Natural killer cell (primary cell): ENCODE measurements around the gene KLHL30. TPM values are rescaled to one million over a fixed set of nuclear protein-coding genes. Genes with fewer than 3 reads are reported as not detected.
A peak's percentile ranks its signal among the peaks of the same experiment; 100 is the strongest.

Experiments
- ATAC-seq, 3 donors: fragments of 150-1000 bp in 2 of 3; fragments of 200-7000 bp in 1 of 3; cut with Tn5 transposase; 1 replicate in 1 of 3; 2 replicates in 2 of 3; pipeline ENCODE4 v1.10.0; 2021; ENCODE audit warnings: mild to moderate bottlenecking in 2 of 3, moderate library complexity in 2 of 3
- DNase-seq, 2 donors: peaks; one replicate each; pipeline versions ENCODE4 v3.0.0 to v3.0.0-alpha.2; 2013 to 2021; ENCODE audit warnings: mixed read lengths in 1 of 2
- H3K27ac ChIP-seq: one replicate; pipeline ENCODE4 v1.5.1; 2013; ENCODE audit warnings: mild to moderate bottlenecking, low read length
- H3K27me3 ChIP-seq: one replicate; pipeline ENCODE4 v1.6.1; 2013; ENCODE audit warnings: low read length; ENCODE audit not compliant: control insufficient read depth, insufficient read depth
- H3K36me3 ChIP-seq: one replicate; pipeline ENCODE4 v1.6.1; 2013; ENCODE audit warnings: low read length; ENCODE audit not compliant: control insufficient read depth, insufficient read depth
- H3K4me1 ChIP-seq: one replicate; pipeline ENCODE4 v1.6.1; 2013; ENCODE audit warnings: low read length; ENCODE audit not compliant: control insufficient read depth, insufficient read depth
- H3K4me3 ChIP-seq: one replicate; pipeline ENCODE4 v1.5.1; 2013; ENCODE audit warnings: low read length
- H3K9me3 ChIP-seq: one replicate; pipeline ENCODE4 v1.6.1; 2013; ENCODE audit warnings: low read length; ENCODE audit not compliant: control insufficient read depth, insufficient read depth
- H3K27ac Mint-ChIP-seq, 2 donors: one replicate each; pipeline ENCODE4 v1.8.0; 2022; ENCODE audit warnings: mild to moderate bottlenecking in 2 of 2, mixed read lengths in 2 of 2, moderate library complexity in 1 of 2
- H3K27me3 Mint-ChIP-seq, 2 donors: one replicate each; pipeline ENCODE4 v1.8.0; 2022; ENCODE audit warnings: low read depth in 2 of 2, mixed read lengths in 2 of 2
- H3K36me3 Mint-ChIP-seq: one replicate; pipeline ENCODE4 v1.8.0; 2022; ENCODE audit warnings: mixed read lengths
- H3K4me1 Mint-ChIP-seq, 2 donors: one replicate each; pipeline ENCODE4 v1.8.0; 2022; ENCODE audit warnings: mixed read lengths in 2 of 2
- H3K4me3 Mint-ChIP-seq: one replicate; pipeline ENCODE4 v1.8.0; 2022; ENCODE audit warnings: mild to moderate bottlenecking, moderate library complexity, mixed read lengths
- H3K9me3 Mint-ChIP-seq, 2 donors: one replicate each; pipeline ENCODE4 v1.8.0; 2022; ENCODE audit warnings: mixed read lengths in 2 of 2
- CTCF ChIP-seq: fragments of 200-600 bp; IDR thresholded peaks from one replicate; pipeline ENCODE4 v1.8.0; 2022; ENCODE audit warnings: antibody characterized with exemption
- WGBS: methylation state at CpG from one replicate; pipeline ENCODE4 v1.1.7; 2013; ENCODE audit warnings: missing lambda C conversion rate; ENCODE audit not compliant: insufficient coverage; 5-methylcytosine and 5-hydroxymethylcytosine counted together
- intact Hi-C: fragments of 100-400 bp; cut with micrococcal nuclease; formaldehyde crosslinking; loops from one replicate; pipeline ENCODE4 v1.14.2; 2022
- total RNA-seq, 4 donors: library from RNA; stranded (reverse); fragments of 120-200 nt in 1 of 4; gene quantifications; one replicate each; pipeline versions ENCODE4 v1.2.3 to v1.2.4, GENCODE V29; 2013 to 2022

Gene KLHL30
- total RNA-seq, 3 donors from 2014 or later (not counting 1 experiment from before 2014, with no cell fraction given), result not detected

GRCh38 chr2:238102865-238103264, 35.6 kb upstream of the KLHL30 start:
- Mint-ChIP-seq H3K9me3 (no peaks in the 10 kb centered on the region), H3K27me3 (no peaks in the 10 kb centered on the region), H3K36me3 (no peaks in the 10 kb centered on the region), H3K4me1 (peaks cover 0 to 4% of the 10 kb centered on the region in 2 donors), H3K27ac (no peak overlapping the region), H3K4me3 (no peak overlapping the region)
- H3K36me3 ChIP-seq, result no peaks in the 10 kb centered on the region
- no peaks in the 10 kb centered on the region for H3K9me3 ChIP-seq
- no peak overlapping the region for H3K27ac ChIP-seq
- intact Hi-C loops, result no loop called here
- H3K4me1 ChIP-seq, result peaks cover 19% of the 10 kb centered on the region
- DNase-seq (peak in 1 of 2 donors; percentile 9), ATAC-seq (no peak)
- no peaks in the 10 kb centered on the region for H3K27me3 ChIP-seq
- no peak for TF ChIP-seq CTCF
- no peak overlapping the region for H3K4me3 ChIP-seq
- 87% methylated on average over 9 of the region's 10 CpGs for WGBS

GRCh38 chr2:238103465-238104225, 34.8 kb upstream of the KLHL30 start:
- Histone ChIP-seq H3K4me3 (no peak overlapping the region), H3K27ac (no peak overlapping the region), H3K27me3 (no peaks in the 10 kb centered on the region), H3K36me3 (no peaks in the 10 kb centered on the region), H3K4me1 (peaks cover 26% of the 10 kb centered on the region), H3K9me3 (no peaks in the 10 kb centered on the region)
- no peak for ATAC-seq
- TF ChIP-seq CTCF, result no peak
- Mint-ChIP-seq H3K36me3 (no peaks in the 10 kb centered on the region), H3K4me1 (peaks cover 0 to 4% of the 10 kb centered on the region in 2 donors), H3K27ac (no peak overlapping the region), H3K27me3 (no peaks in the 10 kb centered on the region), H3K4me3 (no peak overlapping the region), H3K9me3 (no peaks in the 10 kb centered on the region)
- intact Hi-C loops, result no loop called here
- DNase-seq, result peak in 1 of 2 donors; percentile 5
- 83% methylated on average over 18 of the region's 18 CpGs for WGBS

GRCh38 chr2:238104226-238104690, 34.2 kb upstream of the KLHL30 start:
- Mint-ChIP-seq H3K27ac (no peak overlapping the region), H3K36me3 (no peaks in the 10 kb centered on the region), H3K4me1 (peaks cover 0 to 9% of the 10 kb centered on the region in 2 donors), H3K9me3 (no peaks in the 10 kb centered on the region), H3K4me3 (no peak overlapping the region), H3K27me3 (no peaks in the 10 kb centered on the region)
- Histone ChIP-seq H3K4me3 (no peak overlapping the region), H3K4me1 (peaks cover 29% of the 10 kb centered on the region), H3K27ac (no peak overlapping the region), H3K9me3 (no peaks in the 10 kb centered on the region), H3K36me3 (no peaks in the 10 kb centered on the region), H3K27me3 (no peaks in the 10 kb centered on the region)
- peak in 1 of 2 donors; percentile 13 for DNase-seq
- WGBS, result 88% methylated on average over 14 of the region's 14 CpGs
- ATAC-seq, result no peak
- TF ChIP-seq CTCF, result no peak
- intact Hi-C loops, result no loop called here
